Stimulated activated CD8-positive, alpha-beta memory T cell treated with anti-CD3 and anti-CD28 coated beads, Interleukin-7, amount 100 ng/mL, for 24 hours (primary cell): ENCODE measurements around the gene CDK10.

Source experiments
- DNase-seq: peaks from one replicate; pipeline ENCODE4 v3.0.0-alpha.2; 2020; ENCODE audit warnings: low read depth

Gene CDK10

DNA sequence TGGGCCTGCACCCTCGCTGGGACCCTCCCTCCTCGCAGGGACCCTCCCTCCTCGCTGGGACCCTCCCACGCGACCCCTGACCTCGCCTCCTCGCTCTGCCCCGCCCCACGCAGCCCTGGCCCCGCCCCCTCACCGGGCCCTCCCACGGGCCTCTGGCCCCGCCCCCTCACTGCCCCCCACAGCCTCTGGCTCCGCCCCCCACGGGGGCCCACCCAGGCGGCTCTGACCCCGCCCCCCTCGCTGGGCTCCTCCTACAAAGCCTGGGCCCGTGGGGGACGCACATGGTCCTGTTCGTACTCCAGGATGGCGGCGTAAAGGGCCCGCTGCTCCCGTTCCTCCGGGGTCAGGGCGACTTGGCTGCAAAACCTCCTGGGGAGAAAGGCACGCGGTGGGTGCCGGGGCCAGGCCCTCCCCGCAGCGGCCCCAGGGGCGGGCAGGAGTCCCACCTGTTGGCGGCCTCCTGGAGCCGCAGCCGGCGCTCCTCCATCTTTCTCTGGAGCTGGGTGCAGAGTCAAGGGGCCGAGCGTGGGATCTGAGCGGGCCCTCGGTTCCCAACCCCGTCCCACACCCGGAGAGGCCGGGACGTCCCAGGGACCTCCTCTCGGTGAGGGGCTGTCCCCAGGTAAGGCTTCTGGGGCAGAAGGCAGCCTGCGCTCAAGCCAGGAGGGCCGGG is 25.2 kb downstream of the CDK10 start:
- DNase-seq = no peak

DNA sequence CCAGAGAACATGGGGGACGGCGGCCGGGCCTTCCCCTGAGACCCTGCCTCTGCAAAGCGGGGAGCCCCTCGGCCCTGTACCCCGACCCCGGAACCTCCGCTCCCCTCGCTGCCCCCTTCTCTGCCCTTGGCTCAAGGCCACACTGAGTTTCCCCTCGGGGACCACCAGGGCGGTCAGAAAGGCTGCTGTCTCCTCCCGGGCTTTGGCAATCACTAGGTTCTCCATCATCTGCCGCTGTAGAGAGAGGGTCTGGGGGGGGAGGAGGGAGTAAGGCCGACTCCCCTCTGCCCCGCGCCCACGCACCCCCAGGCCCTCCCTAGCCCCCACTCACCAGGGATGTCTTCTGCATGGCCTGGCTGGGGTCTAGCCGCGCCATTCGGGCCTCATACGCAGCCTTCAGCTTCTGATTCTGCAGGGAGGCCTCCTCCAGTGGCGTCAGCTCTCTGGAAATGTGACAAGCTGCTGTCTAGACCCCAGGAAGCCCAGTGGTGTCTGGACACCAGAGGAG is 25.8 kb downstream of the CDK10 start:
- no peak for DNase-seq

DNA sequence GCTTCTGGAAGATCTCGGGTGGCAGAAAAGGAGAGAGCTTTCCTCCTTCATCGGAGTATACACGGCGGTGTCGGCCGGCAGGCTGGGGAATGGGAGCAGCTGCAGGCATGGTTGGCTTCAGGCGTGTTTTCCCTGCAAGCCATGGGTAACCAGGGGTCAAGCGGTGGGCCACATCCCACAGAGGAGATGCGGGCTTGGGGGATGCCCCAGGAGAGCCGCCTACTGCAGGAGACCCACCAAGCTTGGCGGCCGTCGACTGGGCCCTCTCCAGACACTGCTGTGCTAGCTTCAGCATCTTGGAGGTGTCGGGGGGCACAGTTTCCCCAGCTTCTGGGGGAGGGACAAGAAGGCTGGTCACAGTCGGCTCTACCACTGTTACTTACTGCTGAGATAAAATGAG is 30.0 kb downstream of the CDK10 start:
- DNase-seq = no peak

DNA sequence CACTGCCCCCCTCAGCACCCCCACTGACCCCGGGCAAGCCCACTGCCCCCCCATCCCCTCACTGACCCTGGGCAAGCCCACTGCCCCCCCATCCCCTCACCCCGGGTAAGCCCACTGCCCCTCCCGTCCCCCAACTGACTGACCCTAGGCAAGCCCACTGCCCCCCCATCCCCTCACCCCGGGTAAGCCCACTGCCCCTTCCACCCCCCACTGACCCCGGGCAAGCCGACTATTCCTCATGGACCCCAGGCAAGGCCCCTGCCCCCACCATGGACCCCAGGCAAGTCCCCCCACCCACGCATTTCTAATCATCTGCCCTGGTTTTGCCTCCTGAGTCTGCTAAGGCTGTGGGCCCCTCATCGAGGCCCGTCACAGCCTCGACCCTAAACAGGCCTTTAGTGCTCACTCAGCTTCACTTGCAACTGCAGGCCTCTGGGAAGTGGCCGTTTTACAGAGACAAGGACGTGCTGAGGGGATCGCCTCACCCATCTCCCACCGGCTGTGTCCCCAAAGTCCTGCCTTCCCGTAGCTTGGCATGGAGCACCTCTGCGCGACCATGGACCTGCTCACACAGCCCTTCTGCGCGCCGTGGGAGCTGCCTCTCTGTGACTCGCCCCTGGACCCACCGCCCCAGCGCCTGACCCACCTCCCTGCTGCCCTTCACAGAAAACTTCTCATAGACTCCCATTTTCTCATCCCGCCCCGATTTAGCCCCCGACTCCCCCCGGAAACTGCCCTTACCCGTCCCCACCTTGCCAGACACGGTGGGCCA is 30.6 kb downstream of the CDK10 start:
- no peak for DNase-seq

DNA sequence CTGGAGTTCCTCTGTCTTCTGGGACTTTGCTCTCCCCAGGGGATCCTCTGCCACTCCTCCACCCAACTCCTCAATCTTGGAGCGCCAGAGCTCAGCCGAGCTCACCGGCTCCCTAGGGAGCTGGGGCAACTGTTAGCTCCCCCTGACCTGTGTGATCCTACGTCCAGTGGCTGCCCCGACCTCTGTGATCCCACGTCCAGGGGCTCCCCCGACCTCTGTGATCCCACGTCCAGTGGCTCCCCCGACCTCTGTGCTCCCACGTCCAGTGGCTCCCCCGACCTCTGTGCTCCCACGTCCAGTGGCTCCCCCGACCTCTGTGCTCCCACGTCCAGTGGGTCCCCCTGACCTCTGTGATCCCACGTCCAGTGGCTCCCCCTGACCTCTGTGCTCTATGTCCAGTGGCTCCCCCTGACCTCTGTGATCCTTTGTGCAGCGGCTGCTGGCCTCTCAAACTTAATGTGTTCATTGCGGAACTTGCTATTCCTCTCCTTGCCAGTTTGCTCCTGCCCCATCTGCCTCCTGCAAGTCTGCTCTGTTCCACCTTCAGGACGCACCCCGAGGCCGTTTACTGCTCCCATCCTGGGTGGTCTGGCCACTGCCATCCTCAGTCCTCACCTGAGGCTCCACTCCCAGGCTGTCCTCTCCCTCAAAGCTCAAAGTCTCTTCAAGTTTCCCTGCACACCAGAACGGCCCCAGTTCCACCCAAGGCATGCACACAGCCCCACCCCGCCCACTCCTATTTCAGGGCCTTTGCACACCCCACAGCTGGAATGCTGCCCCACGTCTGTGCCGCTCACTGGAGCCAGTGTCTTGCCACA is 31.4 kb downstream of the CDK10 start:
- DNase-seq = no peak

DNA sequence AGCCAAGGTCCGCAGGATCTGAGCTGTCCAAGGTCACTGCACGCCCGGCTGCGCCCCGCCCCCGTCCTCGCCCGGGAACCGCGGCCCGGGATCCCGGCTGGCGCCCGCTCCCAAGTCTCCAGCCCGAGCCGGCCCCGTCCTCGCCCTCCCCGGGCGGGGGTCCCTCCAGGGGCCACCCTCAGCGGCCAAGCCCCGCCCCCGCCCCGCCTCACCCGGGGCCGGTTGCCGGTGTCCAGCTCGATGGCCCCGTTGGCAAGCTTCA is 34.0 kb downstream of the CDK10 start:
- no peak for DNase-seq

DNA sequence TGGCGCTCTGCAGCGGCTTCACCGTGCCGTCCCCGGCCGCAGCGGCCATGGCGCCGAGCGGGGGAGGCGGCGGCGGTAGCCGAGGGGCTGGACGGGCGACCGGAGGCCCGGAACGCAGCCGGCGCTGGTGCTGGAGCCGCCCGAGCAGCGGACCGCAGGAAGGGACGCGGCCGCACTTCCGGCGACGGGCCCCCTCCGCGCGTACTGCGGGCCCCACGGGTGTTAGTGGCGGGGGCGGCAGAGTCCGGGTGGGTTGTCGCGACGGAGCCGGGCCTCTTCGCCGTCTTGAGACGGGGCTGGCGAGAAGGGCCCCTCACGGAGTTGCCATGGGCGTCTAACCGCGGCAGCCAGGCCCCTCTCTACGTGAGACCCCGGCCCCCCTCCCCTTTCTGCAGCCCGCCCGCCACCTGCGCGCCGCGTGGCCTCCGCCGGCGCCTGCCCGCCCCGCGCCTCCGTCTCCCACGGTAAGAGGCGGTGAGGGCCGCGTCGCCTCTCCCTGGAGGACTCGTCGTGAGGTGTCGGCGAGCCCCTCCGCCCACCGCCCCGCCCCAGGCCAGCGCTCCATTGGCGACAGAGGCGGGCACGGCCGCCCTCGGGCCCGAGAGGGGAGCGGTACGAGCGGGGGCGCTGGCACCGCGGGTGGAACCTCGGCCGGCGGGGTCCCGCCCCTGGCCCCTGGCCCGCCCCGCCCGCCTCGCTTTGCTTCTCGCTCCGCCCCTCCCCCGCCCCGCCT is 34.5 kb downstream of the CDK10 start, which contains the start of the genes VPS9D1 and ZNF276:
VPS9D1 (minus strand) TSS at position 86 of the 733 bp plus-strand sequence; CDS start at position 49, 37 bp downstream.
ZNF276 (plus strand) TSS at position 725 of the 733 bp plus-strand sequence. CDS start 104 bp downstream, outside the sequence.
- peak; percentile 74 for DNase-seq

DNA sequence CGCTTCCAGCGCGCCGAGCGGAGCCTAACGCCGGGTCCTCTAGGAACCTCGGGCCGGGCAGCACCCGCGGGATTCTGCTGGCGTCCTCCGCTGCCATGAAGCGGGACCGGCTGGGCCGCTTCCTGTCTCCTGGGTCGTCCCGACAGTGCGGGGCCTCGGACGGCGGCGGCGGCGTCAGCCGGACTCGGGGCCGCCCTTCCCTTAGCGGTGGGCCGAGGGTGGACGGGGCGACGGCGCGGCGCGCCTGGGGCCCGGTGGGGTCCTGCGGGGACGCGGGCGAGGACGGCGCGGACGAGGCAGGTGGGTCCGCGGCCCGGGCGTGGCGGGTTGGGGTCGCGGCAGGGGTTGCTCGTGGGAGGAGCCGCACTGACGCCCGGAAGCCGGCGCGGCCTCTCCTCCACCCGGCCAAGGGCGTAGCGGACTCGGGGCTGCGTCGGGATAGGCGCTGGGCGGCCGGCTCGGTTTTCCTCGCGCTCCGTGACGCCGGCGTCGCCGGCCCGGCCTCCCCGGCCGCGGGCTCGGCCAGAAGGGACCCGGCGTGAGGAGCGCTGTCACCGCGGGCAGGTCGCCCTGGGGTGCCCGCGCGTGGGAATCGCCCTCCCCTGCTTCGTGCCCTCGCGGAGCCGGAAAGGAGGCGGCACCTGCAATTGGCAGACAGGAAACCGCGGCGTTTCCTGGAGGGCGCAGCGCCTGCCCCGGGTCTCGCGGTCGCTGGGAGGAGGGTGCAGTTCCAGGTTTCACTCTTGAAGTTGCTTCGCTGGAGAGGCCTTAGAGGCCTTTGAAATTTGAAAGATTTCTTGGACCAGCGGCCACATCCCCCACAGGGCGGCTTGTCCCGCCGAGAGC is 35.3 kb downstream of the CDK10 start:
- DNase-seq = no peak

DNA sequence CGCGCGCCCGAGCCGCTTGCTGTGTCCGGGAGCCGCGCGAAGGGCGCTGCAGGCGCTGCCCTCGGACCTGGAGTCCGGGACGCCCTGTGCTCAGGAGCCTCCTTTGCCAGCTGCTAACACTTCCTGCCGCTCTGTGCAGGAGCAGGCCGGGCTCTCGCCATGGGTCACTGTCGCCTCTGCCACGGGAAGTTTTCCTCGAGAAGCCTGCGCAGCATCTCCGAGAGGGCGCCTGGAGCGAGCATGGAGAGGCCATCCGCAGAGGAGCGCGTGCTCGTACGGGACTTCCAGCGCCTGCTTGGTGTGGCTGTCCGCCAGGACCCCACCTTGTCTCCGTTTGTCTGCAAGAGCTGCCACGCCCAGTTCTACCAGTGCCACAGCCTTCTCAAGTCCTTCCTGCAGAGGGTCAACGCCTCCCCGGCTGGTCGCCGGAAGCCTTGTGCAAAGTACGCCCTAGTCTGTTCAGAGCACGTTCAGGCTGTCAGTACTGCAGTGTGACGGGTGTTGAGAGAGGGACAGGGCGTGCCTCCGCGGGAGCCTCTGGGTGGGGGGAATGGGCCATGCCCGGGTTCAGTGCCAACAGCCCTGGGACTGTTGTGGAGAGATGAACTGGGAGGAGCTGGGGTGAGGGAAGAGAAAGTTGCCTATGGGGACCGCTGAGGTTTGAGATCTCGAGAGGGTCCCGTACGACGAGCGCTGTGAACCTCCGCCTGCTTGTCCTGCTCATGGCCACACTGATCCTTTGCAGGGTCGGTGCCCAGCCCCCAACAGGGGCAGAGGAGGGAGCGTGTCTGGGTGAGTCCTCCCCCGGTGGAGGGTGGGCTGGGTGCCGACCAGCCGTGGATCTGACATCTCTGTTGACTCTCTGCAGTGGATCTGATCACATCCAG is 36.1 kb downstream of the CDK10 start:
- DNase-seq = no peak

DNA sequence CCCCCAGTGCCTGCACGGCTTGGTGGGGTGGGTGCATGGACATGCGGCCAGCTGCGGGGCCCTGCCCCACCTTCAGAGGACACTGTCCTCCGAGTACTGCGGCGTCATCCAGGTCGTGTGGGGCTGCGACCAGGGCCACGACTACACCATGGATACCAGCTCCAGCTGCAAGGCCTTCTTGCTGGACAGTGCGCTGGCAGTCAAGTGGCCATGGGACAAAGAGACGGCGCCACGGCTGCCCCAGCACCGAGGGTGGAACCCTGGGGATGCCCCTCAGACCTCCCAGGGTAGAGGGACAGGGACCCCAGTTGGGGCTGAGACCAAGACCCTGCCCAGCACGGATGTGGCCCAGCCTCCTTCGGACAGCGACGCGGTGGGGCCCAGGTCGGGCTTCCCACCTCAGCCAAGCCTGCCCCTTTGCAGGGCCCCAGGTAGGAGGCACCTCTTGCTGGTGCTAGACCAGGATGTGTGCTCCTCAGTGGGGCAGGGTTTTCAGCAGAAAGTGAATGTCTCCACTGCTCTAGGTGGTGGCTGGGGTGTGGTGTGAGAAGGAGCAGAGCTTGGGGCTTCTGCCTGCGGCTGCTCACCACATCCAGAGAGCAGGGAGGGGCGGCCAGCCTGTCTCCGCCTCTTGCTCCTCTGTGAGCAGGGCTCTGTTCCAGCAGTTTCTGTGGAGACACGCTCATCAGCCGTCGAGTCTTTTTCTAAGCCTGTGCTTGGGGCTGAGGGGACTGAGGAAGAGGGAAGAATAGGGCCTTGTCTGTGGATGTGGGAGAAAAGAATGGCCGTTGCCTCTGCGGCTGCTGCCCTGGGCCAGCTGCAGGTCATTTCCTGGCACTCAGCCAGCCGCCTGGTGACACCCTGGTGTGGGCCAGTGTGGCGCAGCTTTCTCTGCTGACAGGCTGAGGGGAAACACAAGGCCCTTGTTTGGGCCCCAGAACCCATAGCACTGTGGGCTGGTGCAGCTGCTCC is 37.1 kb downstream of the CDK10 start:
- DNase-seq = no peak

DNA sequence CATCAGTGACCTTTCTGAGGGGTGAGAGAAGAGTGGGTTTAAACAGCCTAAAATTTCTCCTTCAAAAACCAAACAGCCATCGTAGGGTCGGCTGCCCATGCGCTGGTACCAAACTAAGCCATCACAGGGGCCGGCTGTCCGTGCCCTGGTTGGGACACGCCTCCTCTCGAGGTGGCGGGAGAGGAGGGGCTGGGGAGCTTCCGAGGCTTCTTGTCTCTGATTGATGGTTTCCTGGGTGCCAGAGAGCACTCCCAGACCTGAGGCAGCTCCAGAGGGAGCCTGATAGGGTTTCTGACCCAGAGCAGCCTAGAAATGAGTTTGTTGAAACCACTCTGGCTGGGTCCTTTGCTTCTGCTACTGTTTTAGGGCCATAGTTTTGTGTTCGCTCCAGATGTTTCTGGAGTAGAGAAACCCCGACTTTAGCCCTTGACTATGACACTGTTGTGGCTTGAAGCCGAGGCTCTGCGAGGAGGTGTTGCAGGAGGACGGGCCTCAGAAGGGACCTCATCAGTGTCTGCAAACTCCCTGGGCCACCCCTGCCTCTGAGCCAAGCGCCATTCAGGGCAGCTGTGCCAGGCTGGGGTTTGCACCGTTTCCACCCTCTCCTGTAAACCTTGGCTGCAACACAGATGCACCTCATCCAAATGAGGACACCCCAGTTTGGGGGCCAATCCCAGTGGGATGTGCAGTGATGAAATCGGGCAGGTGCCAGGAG is 41.1 kb downstream of the CDK10 start:
- DNase-seq = no peak

DNA sequence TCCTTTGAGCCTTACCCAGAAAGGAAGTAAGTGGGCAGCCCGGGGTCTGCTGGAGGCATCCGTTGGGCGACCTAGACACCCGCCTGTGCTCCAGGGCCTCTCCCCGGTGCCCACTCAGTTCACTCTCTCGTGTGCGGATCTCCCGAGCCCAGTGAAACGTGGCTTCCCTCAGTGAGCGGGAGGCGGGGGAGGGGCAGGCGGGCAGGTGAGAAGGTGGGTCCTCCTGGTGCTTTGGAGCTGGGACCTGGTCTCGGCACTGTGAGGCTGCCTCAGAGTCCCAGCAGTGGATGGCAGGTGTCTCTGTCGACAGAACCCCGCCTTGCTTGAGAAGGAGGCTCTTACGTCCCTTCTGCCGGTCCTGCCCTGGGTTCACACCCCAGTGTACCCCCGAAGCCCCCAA is 42.8 kb downstream of the CDK10 start:
- no peak for DNase-seq

DNA sequence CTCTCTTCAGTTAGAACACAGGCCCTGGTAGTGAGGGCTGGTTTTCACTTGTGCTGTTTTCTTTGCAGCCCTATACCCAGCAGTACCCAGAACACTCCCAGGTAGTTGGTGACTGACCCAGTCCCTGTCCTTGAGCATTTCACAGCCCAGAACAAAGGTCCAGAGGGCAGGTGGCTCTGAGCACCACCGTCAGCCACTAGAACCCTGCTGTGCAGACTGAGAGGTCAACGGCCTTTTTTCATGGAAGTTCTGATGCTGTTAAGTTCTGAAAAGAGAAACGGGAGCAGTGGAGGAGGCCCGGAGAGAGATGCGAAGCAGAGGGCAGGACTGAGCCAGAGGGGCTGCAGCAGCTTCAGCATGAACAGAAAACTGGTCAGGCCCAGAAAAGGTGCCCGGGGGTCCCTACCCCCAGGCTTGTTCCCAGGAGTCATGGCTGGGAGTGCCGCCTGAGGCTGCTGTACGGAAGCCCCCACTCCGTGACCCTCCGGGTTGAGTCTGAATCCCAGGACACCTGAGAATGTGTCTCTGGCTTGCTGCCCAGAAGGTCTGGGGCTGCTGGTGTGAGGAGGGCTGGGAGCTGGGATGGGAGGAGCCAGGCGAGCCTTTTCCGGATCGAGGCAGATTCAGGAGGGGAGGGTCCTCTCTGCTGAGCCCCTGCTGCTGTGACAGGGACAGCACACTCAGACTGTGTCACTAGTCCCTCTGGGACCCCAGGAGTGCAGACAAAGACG is 43.5 kb downstream of the CDK10 start:
- no peak for DNase-seq

DNA sequence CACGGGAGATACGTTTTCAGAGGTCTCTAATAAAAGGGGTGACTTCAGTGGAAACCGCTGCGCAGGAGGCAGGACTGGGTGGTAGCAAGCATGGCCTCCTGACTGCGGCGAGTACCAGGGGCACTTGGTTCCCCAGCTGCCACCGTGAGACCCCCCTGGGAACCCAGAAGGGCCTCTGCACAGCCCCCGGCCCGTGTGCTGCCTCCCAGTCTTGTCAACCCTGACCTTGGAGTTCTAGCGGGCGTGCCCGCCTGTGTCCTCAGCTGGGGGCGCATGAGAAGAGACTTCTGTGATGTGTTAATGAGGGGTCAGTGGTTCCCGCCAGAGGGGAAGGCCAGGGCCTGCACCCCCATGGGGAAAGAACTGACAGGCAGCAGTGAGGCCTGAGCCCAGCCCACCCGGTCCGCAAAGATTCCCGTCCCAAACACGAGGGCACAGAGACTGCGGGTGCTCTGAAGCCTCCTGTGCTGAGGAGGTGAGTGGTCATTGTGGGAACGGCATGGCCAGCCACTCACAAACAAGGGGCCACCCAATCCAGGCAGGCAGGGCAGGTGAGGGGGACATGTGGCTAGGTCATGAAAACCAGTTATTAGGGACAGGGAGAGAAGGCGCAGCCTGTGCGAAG is 44.2 kb downstream of the CDK10 start:
- DNase-seq = no peak

DNA sequence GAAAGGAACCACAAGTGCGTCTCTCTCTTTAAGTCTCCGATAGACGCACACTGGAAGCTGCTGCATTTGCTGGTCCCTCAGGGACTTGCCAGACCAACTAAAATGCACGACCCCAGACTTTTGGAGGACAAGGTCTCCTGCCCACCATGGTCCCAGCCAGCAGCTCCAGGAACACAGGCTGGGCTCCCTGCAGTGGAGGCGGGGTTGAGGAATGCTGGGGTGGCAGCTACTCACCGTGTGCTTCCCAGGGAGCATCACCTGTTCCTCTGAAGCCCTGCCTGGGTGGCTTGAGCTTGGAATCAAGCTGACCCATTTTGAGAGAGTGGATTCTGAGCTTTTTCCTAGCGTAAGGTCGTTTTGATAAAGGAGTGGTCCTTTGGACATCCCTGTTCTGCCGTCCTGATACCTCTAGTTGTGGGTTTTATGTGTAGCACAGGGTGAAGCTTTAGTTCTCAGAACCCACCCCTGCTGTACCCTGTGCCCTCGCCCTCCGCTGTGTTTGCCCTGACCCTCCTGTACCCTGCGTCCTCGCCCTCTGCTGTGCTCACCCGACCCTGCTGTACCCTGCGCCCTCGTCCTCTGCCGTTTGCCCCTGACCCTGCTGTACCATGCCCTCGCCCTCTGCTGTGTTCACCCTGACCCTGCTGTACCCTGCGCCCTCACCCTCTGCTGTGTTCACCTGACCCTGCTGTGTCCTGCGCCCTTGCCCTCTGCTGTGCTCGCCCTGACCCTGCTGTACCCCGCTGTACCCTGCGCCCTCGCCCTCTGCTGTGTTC is 45.8 kb downstream of the CDK10 start:
- no peak for DNase-seq

DNA sequence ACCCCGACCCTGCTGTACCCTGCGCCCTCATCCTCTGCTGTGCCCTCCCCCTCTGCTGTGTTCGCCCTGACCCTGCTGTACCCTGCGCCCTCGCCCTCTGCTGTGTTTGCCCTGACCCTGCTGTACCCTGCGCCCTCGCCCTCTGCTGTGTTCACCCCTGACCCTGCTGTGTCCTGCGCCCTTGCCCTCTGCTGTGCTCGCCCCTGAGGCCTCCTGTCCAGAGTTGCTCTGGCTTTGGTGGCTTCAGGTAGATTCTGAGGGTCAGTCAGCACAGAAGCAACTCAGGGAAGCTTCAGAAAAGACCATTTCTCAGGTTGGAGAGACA is 46.4 kb downstream of the CDK10 start:
- no peak for DNase-seq
